Renal pelvis (tissue), 4 donors: ENCODE data around the gene USPL1. TPM values are rescaled to one million over a fixed set of nuclear protein-coding genes. Genes with fewer than 3 reads are reported as not detected.

Source experiments
- DNase-seq: peaks from one replicate; pipeline ENCODE4 v3.0.0-alpha.2; 2013
- polyA plus RNA-seq, 3 donors: library from polyadenylated mRNA; unstranded; fragments of 120-200 nt; gene quantifications; one replicate each; pipeline ENCODE4 v1.2.1, GENCODE V29; 2013; ENCODE audit not compliant: insufficient read length in 3 of 3

The USPL1 gene
- polyA plus RNA-seq, 3 donors = 22.2 to 26.0 (median 24.3) TPM

DNA sequence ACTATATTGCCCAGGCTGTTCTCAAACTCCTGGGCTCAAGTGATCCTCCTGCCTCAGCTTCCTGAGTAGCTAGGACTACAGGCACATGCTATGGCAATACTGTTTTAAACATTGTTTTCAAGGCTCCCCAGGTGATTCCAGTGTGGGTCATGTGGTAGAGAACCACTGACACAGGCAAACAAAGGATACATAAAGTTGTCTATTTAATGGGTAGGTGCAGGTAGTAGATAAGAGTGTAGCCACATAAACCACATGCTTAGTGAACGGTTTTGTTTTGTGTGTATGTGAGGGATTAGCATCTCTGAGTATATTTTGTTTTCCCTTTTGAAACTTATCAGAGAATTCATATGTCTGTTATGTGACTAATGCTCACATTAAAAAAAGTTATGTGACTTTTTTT is 36.7 kb downstream of the USPL1 start:
- no peak for DNase-seq

DNA sequence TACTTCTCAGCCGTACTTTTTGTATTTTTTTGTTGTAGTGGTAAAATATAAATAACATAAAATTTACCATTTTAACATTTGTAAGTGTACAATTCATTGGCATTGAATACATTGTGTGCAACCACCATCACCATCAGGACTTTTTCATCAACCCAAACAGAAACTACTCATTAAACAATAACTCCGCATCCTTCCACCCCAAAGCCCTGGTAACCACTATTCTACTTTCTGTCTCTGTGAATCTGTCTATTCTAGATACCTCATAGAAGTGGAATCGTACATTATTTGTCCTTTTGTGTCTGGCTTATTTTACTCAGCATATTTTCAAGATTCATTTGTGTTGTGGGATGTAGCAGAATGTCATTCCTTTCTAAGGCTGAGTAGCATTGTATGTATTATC is 38.5 kb downstream of the USPL1 start:
- no peak for DNase-seq

GRCh38 chr13:30659980-30660379 is 42.3 kb downstream of the USPL1 start:
- no peak for DNase-seq

DNA sequence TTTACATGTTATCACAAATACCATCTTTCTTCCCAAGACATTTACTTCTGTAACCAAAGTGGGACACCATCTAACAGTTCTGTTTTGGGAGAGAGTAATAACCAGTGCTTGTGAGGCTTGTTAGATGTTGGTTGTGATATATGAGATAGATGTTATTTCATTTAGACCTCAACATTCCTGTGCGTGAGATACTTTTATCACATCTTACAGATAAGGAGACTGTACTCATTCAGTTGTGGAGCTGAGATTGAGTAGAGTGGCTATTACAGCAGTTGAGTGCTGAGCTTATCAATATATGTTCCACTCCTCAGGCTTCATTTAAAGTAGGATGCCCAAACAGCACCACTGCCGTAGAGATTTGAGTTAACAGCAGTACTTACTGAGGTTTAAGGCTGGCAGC is 43.1 kb downstream of the USPL1 start:
- DNase-seq = no peak

DNA sequence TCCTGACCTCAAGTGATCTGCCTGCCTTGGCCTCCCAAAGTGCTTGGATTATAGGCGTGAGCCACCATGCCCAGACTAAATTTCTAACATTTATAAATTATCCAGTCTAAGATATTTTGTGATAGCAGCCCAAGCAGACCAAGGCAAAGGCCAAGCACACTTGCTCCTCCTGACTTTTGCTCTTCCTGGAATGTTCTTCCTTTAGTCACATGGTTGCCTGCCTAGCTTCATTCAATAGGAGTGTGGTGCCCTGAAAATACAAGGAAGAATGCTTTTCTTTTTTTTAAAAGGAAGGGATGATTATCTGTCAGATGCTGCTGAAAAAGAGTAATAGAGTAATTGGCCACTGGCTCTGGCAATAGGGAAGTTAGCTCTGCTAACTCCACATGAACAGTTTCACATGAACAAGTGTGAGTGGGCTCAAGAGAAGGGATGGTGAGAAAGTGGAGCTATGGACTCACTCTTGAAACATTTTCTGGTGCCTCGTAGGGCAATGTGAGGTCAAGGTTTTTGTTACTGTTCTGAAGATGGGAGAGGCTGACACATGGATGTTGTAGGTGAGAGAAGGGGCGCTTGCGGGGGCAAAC is 47.1 kb downstream of the USPL1 start:
- no peak for DNase-seq

GRCh38 chr13:30665638-30666037 is 47.9 kb downstream of the USPL1 start:
- no peak for DNase-seq

DNA sequence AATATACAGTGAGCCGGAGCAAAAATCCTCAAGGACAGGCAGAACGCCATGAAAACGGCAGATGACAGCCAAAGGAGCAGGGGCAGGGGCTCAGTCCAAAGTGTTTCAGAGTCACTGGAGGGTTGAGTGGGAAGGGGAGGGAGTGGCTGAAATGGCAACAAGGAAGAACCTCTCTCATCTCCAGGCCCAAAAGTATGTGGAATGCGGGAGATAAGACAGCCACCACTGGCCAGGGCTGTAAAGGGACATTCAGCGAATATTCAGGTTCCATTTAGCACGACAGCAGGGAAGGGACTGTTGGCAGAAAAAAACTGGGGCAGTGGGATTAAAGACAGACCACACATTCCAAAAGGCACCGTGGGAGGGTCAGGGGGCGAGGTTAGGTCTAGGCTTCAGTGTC is 48.4 kb downstream of the USPL1 start:
- DNase-seq = no peak

DNA sequence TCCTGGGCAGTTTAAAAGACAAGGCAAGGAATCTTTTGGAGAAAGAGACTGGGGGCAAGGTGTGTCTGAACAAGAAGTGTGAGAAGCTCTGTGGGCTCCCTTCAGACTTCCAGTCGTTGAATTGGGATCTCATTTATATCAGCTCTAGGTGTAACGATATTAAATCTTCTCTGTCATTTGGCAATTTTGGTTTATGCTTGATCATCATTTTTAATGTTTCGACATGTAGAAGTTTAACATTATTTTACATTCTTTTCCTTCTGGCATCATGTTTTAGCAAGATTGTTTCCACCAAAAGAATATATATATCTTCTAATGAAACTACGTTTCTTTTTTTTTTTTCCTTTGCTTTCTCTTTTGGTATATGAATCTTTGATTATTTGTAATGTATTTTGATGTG is 49.3 kb downstream of the USPL1 start:
- DNase-seq = no peak

GRCh38 chr13:30668312-30668711 is 50.6 kb downstream of the USPL1 start:
- DNase-seq = no peak

GRCh38 chr13:30671271-30671815 is 53.6 kb downstream of the USPL1 start:
- no peak for DNase-seq

DNA sequence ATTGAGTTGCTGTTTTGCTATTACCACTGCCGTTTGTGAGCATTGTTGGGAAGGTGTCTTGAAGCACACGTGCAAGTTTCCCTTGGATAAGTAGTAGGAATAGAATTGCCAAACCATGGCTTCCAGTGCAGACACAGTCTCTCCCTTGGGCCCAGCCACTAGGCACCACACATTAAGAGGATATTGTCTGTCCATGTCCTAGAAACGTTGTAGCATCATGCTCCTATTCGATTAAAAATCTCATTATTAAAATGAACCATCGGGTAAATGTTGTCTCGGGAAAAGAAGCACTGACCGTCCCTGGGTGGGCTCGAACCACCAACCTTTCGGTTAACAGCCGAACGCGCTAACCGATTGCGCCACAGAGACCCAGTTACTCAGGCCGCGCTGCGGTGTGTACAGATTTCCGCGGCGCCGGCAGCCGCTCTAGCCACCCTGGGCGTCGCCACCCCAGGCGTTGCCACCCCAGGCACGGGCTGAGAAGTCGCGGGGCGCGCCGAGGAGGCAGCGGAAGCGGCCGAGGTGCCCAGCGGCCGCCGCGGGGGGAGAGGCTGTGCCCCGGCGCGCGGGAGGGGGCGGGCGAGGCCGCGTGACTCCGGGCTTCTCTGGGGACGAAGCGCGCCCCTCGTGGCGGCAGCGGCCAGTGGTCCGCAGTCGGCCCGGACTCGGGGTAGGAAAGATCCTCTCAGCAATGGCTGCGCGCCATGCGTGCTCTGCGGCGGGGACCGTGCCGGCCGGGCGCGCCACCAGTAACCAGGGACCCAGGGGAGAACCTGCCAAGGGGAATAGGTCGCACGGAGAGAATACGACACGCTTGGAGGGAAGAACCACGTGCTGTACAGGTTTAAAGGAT is 56.2 kb downstream of the USPL1 start:
- DNase-seq = peak; percentile 82

GRCh38 chr13:30675717-30676116 is 58.0 kb downstream of the USPL1 start:
- no peak for DNase-seq

DNA sequence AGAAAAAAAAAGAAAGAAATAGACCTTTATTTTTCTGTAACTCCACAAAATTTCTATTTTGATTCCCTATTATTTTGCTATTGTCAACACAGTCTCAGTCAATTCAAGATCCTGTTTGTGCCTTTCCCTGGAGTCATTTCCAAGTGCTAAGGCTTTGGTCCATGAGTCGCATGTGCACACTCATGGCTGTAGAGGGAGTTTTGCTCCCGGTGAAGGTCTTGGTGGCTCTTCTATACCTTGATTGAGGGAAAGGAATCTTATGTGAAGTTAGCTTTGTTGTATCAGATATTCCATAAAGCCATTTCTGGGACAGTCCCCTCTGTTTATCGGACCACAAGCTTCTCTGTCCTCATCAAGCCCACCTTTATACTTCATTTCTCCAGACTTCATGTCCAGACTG is 59.0 kb downstream of the USPL1 start:
- DNase-seq = no peak

- DNase-seq = no peak
Observed at GRCh38 chr13:30679483-30680330, 62.0 kb downstream of the USPL1 start.

DNA sequence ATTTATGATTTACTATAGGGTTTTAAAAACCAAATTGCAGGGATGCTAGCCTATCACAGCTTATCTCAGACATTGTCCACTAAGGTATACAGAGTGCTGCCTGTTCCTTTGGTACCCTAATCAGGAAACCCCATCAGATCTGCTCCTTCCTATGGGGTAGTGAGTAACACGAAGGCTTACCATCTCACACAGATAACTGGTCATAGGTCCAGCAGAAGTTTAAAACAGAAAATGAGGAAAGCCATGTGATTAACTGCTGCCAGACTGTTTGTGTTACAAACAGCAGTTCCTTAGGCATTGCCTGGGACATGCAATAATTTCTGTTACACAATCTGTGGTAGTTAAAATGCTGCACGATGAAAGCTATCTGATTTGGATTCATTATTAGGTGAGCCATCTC is 64.1 kb downstream of the USPL1 start:
- no peak for DNase-seq

GRCh38 chr13:30685320-30685859 is 67.7 kb downstream of the USPL1 start:
- no peak for DNase-seq

DNA sequence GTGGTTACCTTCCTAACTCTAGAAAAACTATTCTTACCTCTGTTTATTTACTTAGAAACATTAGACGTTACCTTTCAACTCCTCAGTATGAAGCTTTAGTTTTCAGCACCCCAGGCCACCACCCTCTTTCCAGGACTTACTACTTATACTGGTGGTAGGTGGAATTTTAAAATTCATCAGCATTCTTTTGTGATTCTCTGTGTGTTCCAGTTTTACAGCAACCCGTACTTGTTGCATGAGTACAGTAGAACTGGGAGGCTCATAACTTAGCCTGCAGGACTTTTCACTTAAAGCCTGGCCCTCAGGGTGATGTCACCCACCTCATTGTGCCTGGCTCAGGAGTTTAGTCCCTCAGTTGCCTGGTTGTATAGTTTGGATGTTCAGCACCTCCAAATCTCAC is 68.3 kb downstream of the USPL1 start:
- no peak for DNase-seq

GRCh38 chr13:30687601-30688000 is 69.9 kb downstream of the USPL1 start:
- no peak for DNase-seq

DNA sequence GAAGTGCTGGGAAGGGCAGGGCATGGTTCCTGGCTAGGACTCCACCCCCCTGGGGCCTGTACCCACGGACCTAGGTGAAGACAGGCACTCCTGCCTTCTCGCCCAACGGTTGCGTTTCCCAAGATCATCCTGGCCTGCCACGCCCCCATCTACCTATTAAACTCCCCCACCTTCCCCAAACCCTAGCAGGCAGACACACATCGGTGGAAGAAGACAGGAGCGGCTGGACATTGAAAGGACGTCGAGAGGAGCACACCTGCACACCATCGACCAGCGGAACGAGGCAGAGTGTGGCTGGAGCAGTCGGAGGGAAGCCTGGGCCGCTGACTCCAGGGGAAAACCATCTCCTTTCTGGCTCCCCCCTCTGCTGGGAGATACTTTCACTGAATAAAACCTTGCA is 72.0 kb downstream of the USPL1 start:
- DNase-seq = no peak

- peak; percentile 58 for DNase-seq
Observed at GRCh38 chr13:30690282-30691188, 72.8 kb downstream of the USPL1 start.

- no peak for DNase-seq
Observed at GRCh38 chr13:30692113-30692512, 74.4 kb downstream of the USPL1 start.
